Fibroblast of skin of back (primary cell): ENCODE data around the gene EDRF1.
A peak's percentile ranks its signal among the peaks of the same experiment; 100 is the strongest.

Experiments used
- DNase-seq: peaks from one replicate; pipeline ENCODE4 v3.0.0-alpha.2; 2013

EDRF1 gene

GRCh38 chr10:125788156-125789034, 68.9 kb downstream of the EDRF1 start:
- DNase-seq = no peak

- no peak for DNase-seq
Measured at GRCh38 chr10:125792342-125793300, 73.1 kb downstream of the EDRF1 start.

- no peak for DNase-seq
Measured at GRCh38 chr10:125795128-125795527, 75.6 kb downstream of the EDRF1 start.

GRCh38 chr10:125795637-125796190, 76.2 kb downstream of the EDRF1 start:
- no peak for DNase-seq

- no peak for DNase-seq
Measured at GRCh38 chr10:125797424-125797823, 77.9 kb downstream of the EDRF1 start.

- DNase-seq = no peak
Measured at GRCh38 chr10:125797994-125798662, 78.6 kb downstream of the EDRF1 start.

GRCh38 chr10:125799451-125800182, 80.1 kb downstream of the EDRF1 start:
- DNase-seq = peak; percentile 6

GRCh38 chr10:125801574-125801973, 82.1 kb downstream of the EDRF1 start:
- no peak for DNase-seq

- no peak for DNase-seq
Measured at GRCh38 chr10:125802131-125802530, 82.6 kb downstream of the EDRF1 start.

- DNase-seq = no peak
Measured at GRCh38 chr10:125802739-125803138, 83.2 kb downstream of the EDRF1 start.

- no peak for DNase-seq
Measured at GRCh38 chr10:125808047-125808446, 88.5 kb downstream of the EDRF1 start.

- peak; percentile 29 for DNase-seq
Measured at GRCh38 chr10:125811251-125811650, 91.7 kb downstream of the EDRF1 start.

- DNase-seq = peak; percentile 50
Measured at GRCh38 chr10:125812128-125812750, 92.7 kb downstream of the EDRF1 start.
